HEK293T (cell line): ENCODE results near the gene STIM1.

ENCODE experiments used
- FOXA1 ChIP-seq: fragments of 450-650 bp; IDR thresholded peaks from 2 replicates; pipeline ENCODE4 v1.6.1; 2016; ENCODE audit warnings: mild to moderate bottlenecking
- FOXM1 ChIP-seq: fragments of 450-650 bp; IDR thresholded peaks from 2 replicates; pipeline ENCODE4 v1.6.1; 2017; ENCODE audit warnings: mild to moderate bottlenecking, borderline replicate concordance
- NFRKB ChIP-seq: fragments of 450-650 bp; IDR thresholded peaks from 2 replicates; pipeline ENCODE4 v1.6.1; 2016; ENCODE audit warnings: mild to moderate bottlenecking, moderate library complexity
- SP1 ChIP-seq: fragments of 450-650 bp; IDR thresholded peaks from 2 replicates; pipeline ENCODE4 v1.6.1; 2017
- SUZ12 ChIP-seq: fragments of 450-650 bp; IDR thresholded peaks from 2 replicates; pipeline ENCODE4 v1.6.1; 2016; ENCODE audit warnings: mild to moderate bottlenecking
- TARDBP ChIP-seq: fragments of 450-650 bp; IDR thresholded peaks from 2 replicates; pipeline ENCODE4 v1.6.1; 2016

DNA sequence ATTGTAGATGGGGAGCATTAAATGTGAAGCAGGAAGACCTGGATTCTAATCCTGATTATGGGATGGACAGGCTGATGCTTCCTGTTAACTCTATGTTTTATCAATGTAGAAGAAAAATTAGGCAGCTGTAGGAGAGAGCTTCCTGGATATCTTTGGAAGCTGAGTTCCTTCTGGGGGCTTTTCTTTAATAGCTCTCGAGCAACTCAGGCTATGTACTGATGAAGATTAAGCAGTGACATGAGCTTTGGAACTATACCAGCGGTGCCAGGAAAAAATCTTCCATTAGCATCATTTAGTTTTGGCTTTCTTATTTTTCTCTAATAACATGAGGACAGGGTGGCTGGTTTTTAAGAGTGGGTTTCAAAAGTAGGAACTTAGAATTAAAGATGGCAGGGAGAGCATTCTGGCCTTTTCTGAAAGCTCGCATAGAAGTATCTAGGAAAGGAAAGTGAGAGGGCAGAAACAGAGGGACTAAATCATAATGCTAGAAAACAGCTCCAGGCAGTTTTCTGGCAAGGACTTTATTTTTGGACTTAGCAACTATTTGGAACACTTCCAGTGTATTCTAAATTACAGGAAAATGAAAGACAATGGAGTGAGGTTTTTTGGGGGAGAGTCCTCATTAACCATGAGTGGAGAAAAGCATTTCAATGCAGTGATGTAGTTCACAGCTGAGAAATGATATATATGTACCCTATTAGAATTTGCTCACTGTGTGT lies 169.9 kb downstream of the STIM1 start:
- TF ChIP-seq SP1 (no peak), TARDBP (no peak), NFRKB (no peak), FOXM1 (no peak), SUZ12 (no peak), FOXA1 (no peak)
